Transverse colon (tissue), 4 donors: ENCODE data around the gene RSRC1. TPM values are rescaled to one million over a fixed set of nuclear protein-coding genes. Genes with fewer than 3 reads are reported as not detected.

ENCODE experiments used
- DNase-seq: peaks from one replicate; pipeline ENCODE4 v3.0.0-alpha.2; 2019
- H3K27ac ChIP-seq, 4 donors: fragments of 200-600 bp; sonication (generic); 2 replicates each; pipeline ENCODE4 v1.5.1; 2016 to 2018; ENCODE audit warnings: inconsistent platforms in 4 of 4
- H3K27me3 ChIP-seq: fragments of 200-600 bp; sonication (generic); 2 replicates; pipeline ENCODE4 v1.5.1; 2017; ENCODE audit warnings: inconsistent platforms
- H3K36me3 ChIP-seq, 4 donors: fragments of 200-600 bp; sonication (generic); 2 replicates each; pipeline ENCODE4 v1.5.1; 2017 to 2019; ENCODE audit warnings: inconsistent platforms in 4 of 4
- H3K4me1 ChIP-seq, 4 donors: fragments of 200-600 bp; sonication (generic); 2 replicates each; pipeline ENCODE4 v1.5.1; 2017 to 2020; ENCODE audit warnings: inconsistent platforms in 4 of 4
- H3K4me3 ChIP-seq, 4 donors: fragments of 200-600 bp; sonication (generic); 1 replicate in 1 of 4; 2 replicates in 3 of 4; pipeline versions ENCODE4 v1.5.1 to v1.6.1; 2017 to 2019; ENCODE audit warnings: inconsistent platforms in 4 of 4
- H3K9me3 ChIP-seq, 2 donors: fragments of 200-600 bp; sonication (generic); 2 replicates each; pipeline ENCODE4 v1.5.1; 2017 to 2019; ENCODE audit warnings: inconsistent platforms in 2 of 2
- CTCF ChIP-seq, 5 experiments: fragments of 200-600 bp in 3 of 5; fragments of 450-650 bp in 2 of 5; sonication (generic) in 3 of 5; IDR thresholded peaks; 1 replicate in 2 of 5; 2 replicates in 3 of 5; pipeline ENCODE4 v1.5.1; 2016 to 2017; ENCODE audit warnings: antibody characterized with exemption in 5 of 5, inconsistent platforms in 3 of 5, mild to moderate bottlenecking in 2 of 5, moderate library complexity in 1 of 5
- EP300 ChIP-seq: sonication (generic); formaldehyde crosslinking; IDR thresholded peaks from one replicate; pipeline ENCODE4 v1.6.1; 2017; ENCODE audit warnings: antibody characterized with exemption, low read depth
- POLR2A ChIP-seq: fragments of 450-650 bp; IDR thresholded peaks from one replicate; pipeline ENCODE4 v1.6.1; 2016; ENCODE audit warnings: antibody characterized with exemption, mild to moderate bottlenecking, moderate library complexity
- POLR2AphosphoS5 ChIP-seq, 3 donors: sonication (generic); formaldehyde crosslinking; IDR thresholded peaks; one replicate each; pipeline ENCODE4 v1.6.1; 2016; ENCODE audit warnings: antibody characterized with exemption in 3 of 3
- WGBS, 2 donors: methylation state at CpG; one replicate each; pipeline ENCODE4 v1.1.5; 2018; ENCODE audit warnings: low coverage in 1 of 2; 5-methylcytosine and 5-hydroxymethylcytosine counted together
- in situ Hi-C, 4 donors: fragments of 200-750 bp; cut with MboI; loops; one replicate each; pipeline versions ENCODE4 v1.15.0 to v1.15.1; 2017; ENCODE audit warnings: low sequenced_read_pairs in 3 of 4, low pct_ligation_motif_present in 1 of 4, low pct_unique_long_range_greater_than_20kb in 1 of 4
- intact Hi-C: fragments of 100-400 bp; cut with DNase I; formaldehyde crosslinking; loops from one replicate; pipeline ENCODE4 v1.15.1; 2023; ENCODE audit warnings: low total_unique reads
- total RNA-seq, 4 donors: library from RNA; depleted of rRNA; stranded (reverse); fragments of >200 nt; gene quantifications; one replicate each; pipeline ENCODE4 v1.1.0, GENCODE V29; 2016

Gene RSRC1
- total RNA-seq, 4 donors from 2014 or later: 5.6 to 65.1 (median 37.1) TPM

GRCh38 chr3:158233791-158234190, 123.9 kb downstream of the RSRC1 start:
- WGBS, 2 donors: 100% methylated on average over 1 of the region's 1 CpG
- TF ChIP-seq POLR2A (no peak), POLR2AphosphoS5 (IDR thresholded peaks at IDR 0.05) (no peak), CTCF (IDR thresholded peaks at IDR 0.05) (no peak), EP300 (no peak)
- in situ Hi-C loops: no loop called here
- intact Hi-C loops: no loop called here
- Histone ChIP-seq H3K4me1 (no peaks in the 10 kb centered on the region), H3K4me3 (no peak overlapping the region), H3K9me3 (no peaks in the 10 kb centered on the region), H3K27me3 (no peaks in the 10 kb centered on the region), H3K27ac (no peak overlapping the region), H3K36me3 (no peaks in the 10 kb centered on the region)
- DNase-seq: no peak

DNA sequence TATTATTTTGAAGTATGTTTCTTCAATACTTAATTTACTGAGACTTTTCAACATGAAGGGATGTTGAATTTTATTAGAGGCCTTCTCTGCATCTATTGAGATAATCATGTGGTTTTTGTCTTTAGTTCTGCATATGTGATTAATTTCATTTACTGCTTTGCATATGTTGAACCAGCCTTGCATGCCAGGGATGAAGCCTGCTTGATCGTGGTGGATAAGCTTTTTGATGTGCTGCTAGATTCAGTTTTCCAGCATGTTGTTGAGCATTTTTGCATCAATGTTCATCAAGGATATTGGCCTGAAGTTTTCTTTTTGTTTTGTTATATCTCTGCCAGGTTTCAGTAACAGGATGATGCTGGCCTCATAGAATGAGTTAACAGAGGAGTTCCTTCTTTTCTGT, 134.4 kb downstream of the RSRC1 start:
- DNase-seq: no peak
- Histone ChIP-seq H3K4me3 (no peak overlapping the region), H3K27me3 (no peaks in the 10 kb centered on the region), H3K4me1 (no peaks in the 10 kb centered on the region), H3K27ac (no peak overlapping the region), H3K36me3 (no peaks in the 10 kb centered on the region), H3K9me3 (peaks cover 3 to 10% of the 10 kb centered on the region in 2 donors)
- TF ChIP-seq EP300: no peak
- no peak for TF ChIP-seq POLR2AphosphoS5 (IDR thresholded peaks at IDR 0.05)
- no peak for TF ChIP-seq CTCF (IDR thresholded peaks at IDR 0.05)
- TF ChIP-seq POLR2A: no peak
- in situ Hi-C loops (no loop called here), intact Hi-C loops (no loop called here)
- 100% methylated on average over 1 of the region's 1 CpG for WGBS, 2 donors

DNA sequence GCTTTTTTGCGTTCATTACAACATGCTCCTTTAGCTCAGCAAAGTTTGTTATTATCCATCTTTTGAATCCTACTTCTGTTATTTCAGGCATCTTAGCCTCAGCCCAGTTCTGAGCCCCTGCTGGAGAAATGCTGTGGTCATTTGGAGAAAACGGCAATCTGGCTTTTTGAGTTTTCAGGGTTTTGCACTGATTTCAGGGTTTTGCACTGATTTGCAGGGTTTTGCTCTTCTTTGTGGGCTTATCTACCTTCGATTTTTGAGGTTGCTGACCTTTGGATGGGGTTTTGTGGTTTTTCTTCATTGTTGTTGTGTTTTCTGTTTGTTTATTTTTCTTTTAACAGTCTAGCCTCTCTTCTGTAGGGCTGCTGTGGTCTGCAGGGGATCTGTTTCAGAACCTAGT, 137.4 kb downstream of the RSRC1 start:
- no peak for DNase-seq
- TF ChIP-seq POLR2A (no peak), EP300 (no peak)
- in situ Hi-C loops (no loop called here), intact Hi-C loops (no loop called here)
- H3K4me1 ChIP-seq: no peaks in the 10 kb centered on the region
- no peaks in the 10 kb centered on the region for H3K36me3 ChIP-seq
- no peak overlapping the region for H3K4me3 ChIP-seq
- 80 to 87% methylated on average over 3 of the region's 3 CpGs for WGBS, 2 donors
- no peak overlapping the region for H3K27ac ChIP-seq
- H3K9me3 ChIP-seq: peaks cover 3 to 13% of the 10 kb centered on the region in 2 donors
- H3K27me3 ChIP-seq: no peaks in the 10 kb centered on the region

DNA sequence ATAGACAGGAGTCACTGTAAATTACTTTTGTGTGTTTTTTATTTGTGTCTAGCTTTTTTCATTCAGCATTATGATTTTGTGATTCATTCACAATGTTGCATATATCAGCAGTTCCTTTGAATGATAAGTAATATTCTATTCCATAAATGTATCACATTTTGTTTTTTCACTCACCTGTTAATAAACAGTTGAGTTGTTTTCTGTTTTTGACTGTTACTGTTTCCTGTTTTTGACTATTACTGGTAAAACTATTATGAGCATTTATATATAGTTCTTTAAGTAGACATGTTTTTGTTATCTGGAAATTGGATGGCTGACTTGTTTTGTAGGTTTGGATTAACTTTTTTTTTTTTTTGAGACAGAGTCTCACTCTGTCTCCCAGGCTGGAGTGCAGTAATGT, 138.4 kb downstream of the RSRC1 start:
- in situ Hi-C loops: no loop called here
- H3K27ac ChIP-seq: no peak overlapping the region
- H3K9me3 ChIP-seq: peaks cover 3 to 13% of the 10 kb centered on the region in 2 donors
- no peak overlapping the region for H3K4me3 ChIP-seq
- H3K36me3 ChIP-seq: no peaks in the 10 kb centered on the region
- intact Hi-C loops: no loop called here
- TF ChIP-seq CTCF (IDR thresholded peaks at IDR 0.05): no peak
- TF ChIP-seq EP300: no peak
- TF ChIP-seq POLR2A: no peak
- no peak for TF ChIP-seq POLR2AphosphoS5 (IDR thresholded peaks at IDR 0.05)
- H3K4me1 ChIP-seq: no peaks in the 10 kb centered on the region
- no peak for DNase-seq
- H3K27me3 ChIP-seq: no peaks in the 10 kb centered on the region

GRCh38 chr3:158249183-158249582, 139.3 kb downstream of the RSRC1 start:
- H3K36me3 ChIP-seq: no peaks in the 10 kb centered on the region
- no peak overlapping the region for H3K4me3 ChIP-seq
- H3K27me3 ChIP-seq: no peaks in the 10 kb centered on the region
- no peak for TF ChIP-seq POLR2A
- TF ChIP-seq CTCF (IDR thresholded peaks at IDR 0.05): no peak
- TF ChIP-seq EP300: no peak
- TF ChIP-seq POLR2AphosphoS5 (IDR thresholded peaks at IDR 0.05): no peak
- H3K4me1 ChIP-seq: no peaks in the 10 kb centered on the region
- no peak overlapping the region for H3K27ac ChIP-seq
- 68 to 72% methylated on average over 2 of the region's 2 CpGs for WGBS, 2 donors
- DNase-seq: no peak
- intact Hi-C loops (no loop called here), in situ Hi-C loops (no loop called here)
- H3K9me3 ChIP-seq: peaks cover 2 to 8% of the 10 kb centered on the region in 2 donors
